IMR-90 (cell line): ENCODE data around the gene SPART. TPM values are rescaled to one million over a fixed set of nuclear protein-coding genes. Genes with fewer than 3 reads are reported as not detected.

Experiments used
- ATAC-seq: fragments of 200-7000 bp; cut with Tn5 transposase; 2 replicates; pipeline ENCODE4 v1.9.1; 2020; ENCODE audit warnings: low read depth, mild to moderate bottlenecking, moderate library complexity
- BruUV-seq: library from RNA; stranded (reverse); fragments of 400-500 nt; replicated peaks from 2 replicates; lab custom pipeline; 2021; lab: Mats Ljungman, UMichigan
- CTCF ChIA-PET: fragments of 300-600 bp; formaldehyde crosslinking; extraction: SDS; loops from one replicate; lab custom pipeline; 2021; ENCODE audit warnings: antibody characterized with exemption; lab: Yijun Ruan, JAX
- POLR2A ChIA-PET: fragments of 300-600 bp; sonication (Branson Sonifier 250); formaldehyde crosslinking; loops from one replicate; lab custom pipeline; 2022; ENCODE audit warnings: antibody characterized with exemption; ENCODE audit not compliant: unreplicated experiment; lab: Charles Lee
- DNase-seq: peaks from one replicate; pipeline ENCODE4 v3.0.0; 2013
- H2AFZ ChIP-seq: replicated peaks from 2 replicates; pipeline ENCODE3; 2013; ENCODE audit warnings: low read length, mild to moderate bottlenecking; ENCODE audit not compliant: poor library complexity
- H2AK5ac ChIP-seq: 2 replicates; pipeline ENCODE4 v1.6.1; 2013; ENCODE audit warnings: low read depth, low read length, inconsistent platforms
- H2AK9ac ChIP-seq: replicated peaks from 2 replicates; pipeline ENCODE3; 2013; ENCODE audit warnings: mild to moderate bottlenecking, low read depth, low read length, moderate library complexity; ENCODE audit not compliant: poor library complexity
- H2BK120ac ChIP-seq: 2 replicates; pipeline ENCODE4 v1.6.1; 2013; ENCODE audit warnings: low read depth, low read length, inconsistent platforms
- H2BK15ac ChIP-seq: 3 replicates; pipeline ENCODE4 v1.6.1; 2013; ENCODE audit warnings: low read depth, low read length, inconsistent platforms
- H2BK20ac ChIP-seq: 2 replicates; pipeline ENCODE4 v1.6.1; 2013; ENCODE audit warnings: low read depth, mild to moderate bottlenecking, inconsistent platforms, low read length, moderate library complexity
- H2BK5ac ChIP-seq: 2 replicates; pipeline ENCODE4 v1.6.1; 2013; ENCODE audit warnings: mild to moderate bottlenecking, low read depth, low read length, inconsistent platforms; ENCODE audit not compliant: poor library complexity, severe bottlenecking
- H3K14ac ChIP-seq: replicated peaks from 2 replicates; pipeline ENCODE4 v1.6.1; 2013; ENCODE audit warnings: low read depth, low read length, inconsistent platforms
- H3K18ac ChIP-seq: 2 replicates; pipeline ENCODE4 v1.6.1; 2013; ENCODE audit warnings: low read depth, low read length, control low read depth
- H3K23ac ChIP-seq: 2 replicates; pipeline ENCODE4 v1.6.1; 2013; ENCODE audit warnings: low read depth, low read length, inconsistent platforms
- H3K27ac ChIP-seq: 2 replicates; pipeline ENCODE4 v1.5.1; 2013; ENCODE audit warnings: mild to moderate bottlenecking, control low read depth, low read length; ENCODE audit not compliant: insufficient read depth
- H3K27me3 ChIP-seq: 2 replicates; pipeline ENCODE4 v1.6.1; 2013; ENCODE audit warnings: low read length; ENCODE audit not compliant: control insufficient read depth, insufficient read depth
- H3K36me3 ChIP-seq: 2 replicates; pipeline ENCODE4 v1.6.1; 2013; ENCODE audit warnings: low read length, mixed read lengths; ENCODE audit not compliant: control insufficient read depth, insufficient read depth
- H3K4ac ChIP-seq: 2 replicates; pipeline ENCODE4 v1.6.1; 2013; ENCODE audit warnings: low read depth, low read length, inconsistent platforms
- H3K4me1 ChIP-seq: 2 replicates; pipeline ENCODE4 v1.6.1; 2013; ENCODE audit warnings: low read length, mixed read lengths; ENCODE audit not compliant: control insufficient read depth, insufficient read depth
- H3K4me2 ChIP-seq: 2 replicates; pipeline ENCODE4 v1.6.1; 2013; ENCODE audit warnings: low read depth, mild to moderate bottlenecking, control low read depth, low read length, moderate library complexity
- H3K4me3 ChIP-seq: 2 replicates; pipeline ENCODE4 v1.5.1; 2013; ENCODE audit warnings: low read depth, mild to moderate bottlenecking, control low read depth, low read length, moderate library complexity; ENCODE audit not compliant: insufficient read depth
- H3K56ac ChIP-seq: 2 replicates; pipeline ENCODE4 v1.6.1; 2013; ENCODE audit warnings: low read length, inconsistent platforms; ENCODE audit not compliant: insufficient read depth; ENCODE audit errors: extremely low read depth
- H3K79me1 ChIP-seq, 2 experiments: 2 replicates each; pipeline ENCODE4 v1.6.1; 2013; ENCODE audit warnings: low read length in 2 of 2, inconsistent platforms in 1 of 2, low read depth in 1 of 2
- H3K9ac ChIP-seq: 2 replicates; pipeline ENCODE4 v1.6.1; 2013; ENCODE audit warnings: low read depth, low read length, control low read depth
- H3K9me1 ChIP-seq: 2 replicates; pipeline ENCODE4 v1.6.1; 2013; ENCODE audit warnings: low read length, inconsistent platforms; ENCODE audit not compliant: insufficient read depth
- H3K9me3 ChIP-seq: 2 replicates; pipeline ENCODE4 v1.6.1; 2013; ENCODE audit warnings: low read length; ENCODE audit not compliant: control insufficient read depth, insufficient read depth
- H4K20me1 ChIP-seq: 2 replicates; pipeline ENCODE4 v1.6.1; 2013; ENCODE audit warnings: low read length, inconsistent platforms; ENCODE audit not compliant: insufficient read depth
- H4K5ac ChIP-seq: 2 replicates; pipeline ENCODE4 v1.6.1; 2013; ENCODE audit warnings: mild to moderate bottlenecking, low read depth, low read length, control low read depth
- H4K8ac ChIP-seq, 2 experiments: 2 replicates each; pipeline ENCODE4 v1.6.1; 2013; ENCODE audit warnings: low read depth in 2 of 2, low read length in 2 of 2, control low read depth in 1 of 2, inconsistent platforms in 1 of 2
- H4K91ac ChIP-seq: 2 replicates; pipeline ENCODE4 v1.6.1; 2013; ENCODE audit warnings: low read depth, low read length, inconsistent platforms; ENCODE audit not compliant: insufficient read depth
- BHLHE40 ChIP-seq: fragments of 150-350 bp; IDR thresholded peaks from 2 replicates; pipeline ENCODE4 v1.6.1; 2016; ENCODE audit warnings: mild to moderate bottlenecking, low read depth, low read length
- CEBPB ChIP-seq: IDR thresholded peaks from 2 replicates; pipeline ENCODE4 v1.6.1; 2012; ENCODE audit warnings: low read depth, low read length, improper control_type of control experiment
- CHD1 ChIP-seq: IDR thresholded peaks from 2 replicates; pipeline ENCODE4 v1.6.1; 2012; ENCODE audit warnings: low read depth, low read length, improper control_type of control experiment
- CTCF ChIP-seq: conservative IDR thresholded peaks from 2 replicates; pipeline ENCODE4 v1.5.1; 2012; ENCODE audit warnings: mild to moderate bottlenecking, low read depth, low read length, improper control_type of control experiment
- ELK1 ChIP-seq: fragments of 150-350 bp; IDR thresholded peaks from 2 replicates; pipeline ENCODE4 v1.6.1; 2016; ENCODE audit warnings: low read depth, mild to moderate bottlenecking, low read length, moderate library complexity, borderline replicate concordance
- FOS ChIP-seq: fragments of 150-350 bp; IDR thresholded peaks from 2 replicates; pipeline ENCODE4 v1.6.1; 2016; ENCODE audit warnings: low read depth, low read length
- MAFK ChIP-seq: IDR thresholded peaks from 2 replicates; pipeline ENCODE4 v1.6.1; 2012; ENCODE audit warnings: low read depth, low read length, improper control_type of control experiment
- MXI1 ChIP-seq: IDR thresholded peaks from 2 replicates; pipeline ENCODE4 v1.6.1; 2012; ENCODE audit warnings: low read depth, mild to moderate bottlenecking, low read length, moderate library complexity, borderline replicate concordance
- NFE2L2 ChIP-seq: fragments of 150-350 bp; IDR thresholded peaks from 2 replicates; pipeline ENCODE4 v1.6.1; 2016; ENCODE audit warnings: low read depth, mild to moderate bottlenecking, low read length
- POLR2A ChIP-seq: IDR thresholded peaks from 2 replicates; pipeline ENCODE4 v1.6.1; 2012; ENCODE audit warnings: mild to moderate bottlenecking, low read depth, low read length
- RAD21 ChIP-seq: IDR thresholded peaks from 2 replicates; pipeline ENCODE4 v1.6.1; 2012; ENCODE audit warnings: low read length, improper control_type of control experiment
- RCOR1 ChIP-seq: IDR thresholded peaks from 2 replicates; pipeline ENCODE4 v1.6.1; 2012; ENCODE audit warnings: mild to moderate bottlenecking, low read length, improper control_type of control experiment; ENCODE audit not compliant: insufficient replicate concordance
- RFX5 ChIP-seq: IDR thresholded peaks from 2 replicates; pipeline ENCODE4 v1.8.0; 2012; ENCODE audit warnings: low read depth, mild to moderate bottlenecking, low read length, moderate library complexity
- SMC3 ChIP-seq: fragments of 150-350 bp; IDR thresholded peaks from 2 replicates; pipeline ENCODE4 v1.6.1; 2016; ENCODE audit warnings: low read depth, mild to moderate bottlenecking, antibody characterized with exemption, low read length, moderate library complexity
- USF2 ChIP-seq: fragments of 150-350 bp; IDR thresholded peaks from 2 replicates; pipeline ENCODE4 v1.6.1; 2017; ENCODE audit warnings: mild to moderate bottlenecking, antibody characterized with exemption, low read length, low read depth
- WGBS, 2 experiments: methylation state at CpG; one replicate each; pipeline versions ENCODE4 v1.1.5 to v1.1.7; 2013; ENCODE audit warnings: missing lambda C conversion rate in 2 of 2; ENCODE audit not compliant: insufficient read length in 1 of 2; ENCODE audit errors: extremely low coverage in 2 of 2; 5-methylcytosine and 5-hydroxymethylcytosine counted together
- dilution Hi-C: fragments of 300-500 bp; cut with HindIII; formaldehyde crosslinking; loops from one replicate; pipeline ENCODE4 v1.14.3; 2018; ENCODE audit warnings: low sequenced_read_pairs; ENCODE audit not compliant: unreplicated experiment
- in situ Hi-C: fragments of 300-500 bp; cut with MboI; formaldehyde crosslinking; loops from 3 replicates; pipeline ENCODE4 v1.14.3; 2019; ENCODE audit warnings: low sequenced_read_pairs, inconsistent platforms, mixed read lengths
- intact Hi-C: fragments of 100-400 bp; cut with micrococcal nuclease; formaldehyde crosslinking; loops from 2 replicates; pipeline ENCODE4 v1.10.0; 2022
- polyA plus RNA-seq, 3 experiments: library from polyadenylated mRNA; depleted of rRNA; stranded (reverse); fragments of >200 nt; gene quantifications; 2 replicates each; pipeline ENCODE4 v1.2.3, GENCODE V29; 2012; ENCODE audit warnings: low replicate concordance in 1 of 3
- total RNA-seq: library from RNA; depleted of rRNA; stranded (reverse); fragments of >200 nt; gene quantifications from 2 replicates; pipeline ENCODE4 v1.2.3, GENCODE V29; 2012

The SPART gene
- total and polyA plus RNA-seq, 2 of the 4 experiments (the other 2 are of a cell fraction), result 43.8 to 110 TPM

- in situ Hi-C loops (loop anchor here (25.0 kb wide), 1 partner anchor 649 kb away; the partner anchor contains the start of gene ALG5), dilution Hi-C loops (no loop called here), intact Hi-C loops (loop anchor here (5.0 kb wide), 1 partner anchor 36 kb away; no protein-coding TSS in a partner anchor)
- no peak overlapping the region for H3K18ac ChIP-seq
- H4K8ac ChIP-seq, result no peak overlapping the region
- no peak for DNase-seq
- ChIA-PET POLR2A (no interaction called here), CTCF (no interaction called here)
- no peak overlapping the region for H2AK5ac ChIP-seq
- no peak overlapping the region for H3K56ac ChIP-seq
- TF ChIP-seq RFX5 (no peak), CEBPB (no peak), SMC3 (no peak), ELK1 (no peak), RCOR1 (no peak), CHD1 (no peak), MAFK (no peak), FOS (no peak), MXI1 (no peak), POLR2A (no peak), USF2 (no peak), NFE2L2 (no peak), CTCF (no peak), RAD21 (no peak), BHLHE40 (no peak)
- H3K4me1 ChIP-seq, result peaks cover 5% of the 10 kb centered on the region; the same call in 1 of the 2 replicates
- no peak overlapping the region for H2BK120ac ChIP-seq
- no peak for ATAC-seq
- H3K9me3 ChIP-seq, result no peaks in the 10 kb centered on the region
- H2BK15ac ChIP-seq, result no peak overlapping the region
- peaks cover 5% of the 10 kb centered on the region for H3K9me1 ChIP-seq
- H3K23ac ChIP-seq, result no peak overlapping the region
- no peak overlapping the region for H2AK9ac ChIP-seq
- H4K91ac ChIP-seq, result no peak overlapping the region
- no peak overlapping the region for H2BK20ac ChIP-seq
- no peak overlapping the region for H2AFZ ChIP-seq
- BruUV-seq, result no TSS peak
- no CpG with 5 or more reads among the region's 3 CpGs for WGBS, 2 experiments
- no peak overlapping the region for H3K4me3 ChIP-seq
- no peak overlapping the region for H3K27ac ChIP-seq
- H2BK5ac ChIP-seq, result no peak overlapping the region
- no peak overlapping the region for H3K4me2 ChIP-seq
- H3K36me3 ChIP-seq, result peaks cover 9% of the 10 kb centered on the region
- no peak overlapping the region for H3K4ac ChIP-seq
- H3K9ac ChIP-seq, result no peak overlapping the region
- no peak overlapping the region for H4K5ac ChIP-seq
- no peaks in the 10 kb centered on the region for H3K27me3 ChIP-seq
- no peak overlapping the region for H3K14ac ChIP-seq
- H4K20me1 ChIP-seq, result peaks cover 73% of the 10 kb centered on the region
- peaks cover 3 to 59% of the 10 kb centered on the region in 2 experiments for H3K79me1 ChIP-seq
Observed at GRCh38 chr13:36337938-36338641, 8.1 kb downstream of the SPART start.
